K562 (cell line): ENCODE data around the gene RGS6. TPM values are rescaled to one million over a fixed set of nuclear protein-coding genes. Genes with fewer than 3 reads are reported as not detected.

Experiments used
- ATAC-seq: fragments of 200-7000 bp; cut with Tn5 transposase; 3 replicates; pipeline ENCODE4 v1.9.1; 2020; ENCODE audit warnings: moderate library complexity
- BruUV-seq: library from RNA; stranded (reverse); fragments of 400-500 nt; replicated peaks from 2 replicates; lab custom pipeline; 2021; lab: Mats Ljungman, UMichigan
- CTCF ChIA-PET: fragments of 300-600 bp; formaldehyde crosslinking; extraction: SDS; loops from one replicate; lab custom pipeline; 2021; ENCODE audit warnings: low intra/inter-chr PET ratio; lab: Yijun Ruan, JAX
- POLR2A ChIA-PET: fragments of 300-600, 350-650 bp; sonication (Branson Sonifier 250); formaldehyde crosslinking; extraction: SDS; loops from one replicate; lab custom pipeline; 2021; ENCODE audit warnings: antibody characterized with exemption, inconsistent platforms; lab: Yijun Ruan, JAX
- DNase-seq, 4 experiments: peaks; one replicate each; pipeline versions ENCODE4 v3.0.0 to v3.0.0-alpha.2; 2011 to 2018; ENCODE audit warnings: low spot score in 3 of 4, mixed read lengths in 3 of 4; ENCODE audit errors: extremely low read depth in 1 of 4
- FAIRE-seq: peaks from 2 replicates; lab custom pipeline; 2011; peaks lifted over from hg19 to GRCh38; lab: Jason Lieb, UNC
- H2AFZ ChIP-seq: 2 replicates; pipeline ENCODE4 v1.6.0; 2011; ENCODE audit warnings: low read depth, low read length, control low read depth, inconsistent platforms
- H3K27ac ChIP-seq: fragments of 200-600 bp; 3 replicates; pipeline ENCODE4 v1.8.0; 2011; ENCODE audit warnings: low read depth, mild to moderate bottlenecking, control low read depth, inconsistent platforms, low read length, moderate library complexity, mixed read lengths; ENCODE audit errors: extremely low read depth
- H3K27me3 ChIP-seq, 2 experiments: fragments of 300-600 bp in 1 of 2; 2 replicates in 1 of 2; 3 replicates in 1 of 2; pipeline versions ENCODE4 v1.6.0 to v1.8.0; 2011; ENCODE audit warnings: inconsistent platforms in 2 of 2, low read length in 2 of 2, mild to moderate bottlenecking in 1 of 2, mixed read lengths in 1 of 2, moderate library complexity in 1 of 2; ENCODE audit not compliant: control insufficient read depth in 2 of 2, insufficient read depth in 2 of 2
- H3K36me3 ChIP-seq: fragments of 300-600 bp; 3 replicates; pipeline ENCODE4 v1.8.0; 2011; ENCODE audit warnings: mild to moderate bottlenecking, low read length, inconsistent platforms; ENCODE audit not compliant: control insufficient read depth, insufficient read depth
- H3K4me1 ChIP-seq, 2 experiments: fragments of 200-600 bp in 1 of 2; replicated peaks in 1 of 2; 2 replicates in 1 of 2; 3 replicates in 1 of 2; pipeline versions ENCODE4 v1.5.1 to v1.8.0; 2011; ENCODE audit warnings: inconsistent platforms in 2 of 2, low read length in 2 of 2, mild to moderate bottlenecking in 1 of 2, mixed read lengths in 1 of 2, moderate library complexity in 1 of 2; ENCODE audit not compliant: control insufficient read depth in 2 of 2, insufficient read depth in 2 of 2
- H3K4me2 ChIP-seq: 2 replicates; pipeline ENCODE4 v1.6.1; 2011; ENCODE audit warnings: low read length, control low read depth, inconsistent platforms, mixed read lengths; ENCODE audit not compliant: insufficient read depth
- H3K4me3 ChIP-seq: fragments of 200-600 bp; sonication (generic), shearing (Covaris generic); 2 replicates; pipeline ENCODE4 v1.5.1; 2016; ENCODE audit warnings: control low read depth, inconsistent platforms
- H3K79me2 ChIP-seq: fragments of 200-600 bp; 3 replicates; pipeline ENCODE4 v1.8.0; 2011; ENCODE audit warnings: low read length, inconsistent platforms; ENCODE audit not compliant: control insufficient read depth, insufficient read depth
- H3K9ac ChIP-seq, 2 experiments: 2 replicates each; pipeline versions ENCODE4 v1.6.0 to v1.6.1; 2011; ENCODE audit warnings: low read depth in 2 of 2, low read length in 2 of 2, control low read depth in 1 of 2, inconsistent platforms in 1 of 2, mild to moderate bottlenecking in 1 of 2, mixed read lengths in 1 of 2; ENCODE audit not compliant: insufficient read depth in 1 of 2
- H3K9me1 ChIP-seq: one replicate; pipeline ENCODE4 v1.6.0; 2011; ENCODE audit warnings: inconsistent platforms, mild to moderate bottlenecking, low read length, moderate library complexity; ENCODE audit not compliant: control insufficient read depth, insufficient read depth
- H3K9me3 ChIP-seq: replicated peaks from 2 replicates; pipeline ENCODE4 v1.5.1; 2011; ENCODE audit warnings: low read depth, low read length, inconsistent platforms; ENCODE audit not compliant: control insufficient read depth, insufficient read depth
- H4K20me1 ChIP-seq: replicated peaks from 2 replicates; pipeline ENCODE4 v1.6.1; 2011; ENCODE audit warnings: low read length, inconsistent platforms, mixed read lengths; ENCODE audit not compliant: control insufficient read depth, insufficient read depth
- CXXC5 ChIP-seq: fragments of 250-450 bp; sonication (Bioruptor Pico); IDR thresholded peaks from 2 replicates; pipeline ENCODE4 v1.8.0; 2022; ENCODE audit warnings: inconsistent platforms, mild to moderate bottlenecking, moderate library complexity
- MEIS2 ChIP-seq: fragments of 450-650 bp; IDR thresholded peaks from 2 replicates; pipeline ENCODE4 v1.6.1; 2014; ENCODE audit warnings: mild to moderate bottlenecking; ENCODE audit not compliant: partially characterized antibody
- RBM25 ChIP-seq: fragments of 200-400 bp; formaldehyde crosslinking; IDR thresholded peaks from 2 replicates; pipeline ENCODE4 v1.6.1; 2018; ENCODE audit warnings: low read length, low read depth, moderate library complexity; ENCODE audit not compliant: severe bottlenecking
- RBM39 ChIP-seq: fragments of 200-400 bp; formaldehyde crosslinking; optimal IDR thresholded peaks from 2 replicates; pipeline ENCODE3; 2018; ENCODE audit warnings: low read depth, low read length
- RUNX1 ChIP-seq: sonication (generic); IDR thresholded peaks from 2 replicates; pipeline ENCODE4 v1.6.1; 2016; ENCODE audit warnings: antibody characterized with exemption, low read depth
- TOE1 ChIP-seq, 2 experiments: fragments of 450-650 bp in 1 of 2; sonication (generic) in 1 of 2; formaldehyde crosslinking in 1 of 2; IDR thresholded peaks; 2 replicates each; pipeline versions ENCODE4 v1.7.1 to v1.8.0; 2016 to 2022; ENCODE audit warnings: borderline replicate concordance in 2 of 2, mild to moderate bottlenecking in 2 of 2, antibody characterized with exemption in 1 of 2, inconsistent platforms in 1 of 2, low read depth in 1 of 2, missing genetic modification reagents in 1 of 2, moderate library complexity in 1 of 2
- ZNF133 ChIP-seq: fragments of 250-450 bp; sonication (Bioruptor Pico); IDR thresholded peaks from 2 replicates; pipeline ENCODE4 v1.4.0; 2020; ENCODE audit warnings: mild to moderate bottlenecking
- WGBS: fragments of 100-300 bp; shearing (Covaris generic); methylation state at CpG from one replicate; pipeline ENCODE4 v1.1.6; 2016; ENCODE audit warnings: low coverage, mixed read lengths; ENCODE audit not compliant: insufficient coverage; ENCODE audit errors: missing lambda C conversion rate; 5-methylcytosine and 5-hydroxymethylcytosine counted together
- in situ Hi-C: fragments of 300-500 bp; cut with MboI; formaldehyde crosslinking; loops from 4 replicates; pipeline ENCODE4 v1.15.0; 2018; ENCODE audit warnings: inconsistent platforms, mixed read lengths
- intact Hi-C: fragments of 100-400 bp; cut with micrococcal nuclease; formaldehyde crosslinking; loops from 2 replicates; pipeline ENCODE4 v1.14.2; 2022
- polyA plus RNA-seq, 8 experiments: library from polyadenylated mRNA; depleted of rRNA in 4 of 8; stranded (reverse) in 5 of 8; unstranded in 3 of 8; fragments of >200 nt; fragmentation: Nextera tagmentation in 2 of 8; fragmentation: Illumina TruSeq in 1 of 8; extraction: Ambion mirVana in 2 of 8; extraction: Trizol in 1 of 8; gene quantifications; 2 replicates each; pipeline versions ENCODE4 v1.2.1 to v1.2.3, GENCODE V29; 2011 to 2014; ENCODE audit warnings: inconsistent platforms in 1 of 8, missing spikeins in 1 of 8
- total RNA-seq, 7 experiments: library from RNA; depleted of rRNA in 6 of 7; stranded (reverse); fragments of >200 nt in 6 of 7; fragmentation: Illumina TruSeq in 2 of 7; extraction: Trizol in 2 of 7; gene quantifications; 2 replicates each; pipeline versions ENCODE4 v1.2.1 to v1.2.3, GENCODE V29; 2011 to 2021; ENCODE audit warnings: low replicate concordance in 1 of 7

The RGS6 gene
- total and polyA plus RNA-seq, 9 of the 15 experiments (the other 6 are each of a cell fraction or from before 2014, with no cell fraction given), result not detected

- TF ChIP-seq CXXC5, result no peak
- no peak for TF ChIP-seq TOE1 (IDR thresholded peaks at IDR 0.05; ENCODE audit: borderline replicate concordance)
- TF ChIP-seq TOE1 (CRISPR knock-in tag; IDR thresholded peaks at IDR 0.05; ENCODE audit: borderline replicate concordance, low read depth), result no peak
- peak; percentile 57 for TF ChIP-seq RBM25
- TF ChIP-seq RBM39, result no peak
- TF ChIP-seq RUNX1, result no peak
- TF ChIP-seq ZNF133 (CRISPR knock-in tag), result no peak
- no peak for TF ChIP-seq MEIS2
- Histone ChIP-seq H3K27me3 (peaks cover 2 to 10% of the 10 kb centered on the region in 2 experiments; a peak in 2 of 5 replicates), H4K20me1 (no peaks in the 10 kb centered on the region), H3K27ac (no peak overlapping the region), H3K4me3 (no peak overlapping the region), H3K79me2 (no peaks in the 10 kb centered on the region), H3K36me3 (no peaks in the 10 kb centered on the region), H3K4me2 (no peak overlapping the region), H3K9me1 (no peaks in the 10 kb centered on the region), H3K9me3 (no peaks in the 10 kb centered on the region), H3K4me1 (no peaks in the 10 kb centered on the region), H3K9ac (no peak overlapping the region), H2AFZ (no peak overlapping the region)
- ChIA-PET CTCF (no interaction called here), POLR2A (no interaction called here)
- FAIRE-seq (no peak), ATAC-seq (no peak), DNase-seq (no peak)
- BruUV-seq, result no TSS peak
- 5% methylated on average over 2 of the region's 2 CpGs for WGBS
- intact Hi-C loops (no loop called here), in situ Hi-C loops (no loop called here)
These were observed 511.0 kb downstream of the RGS6 start for GRCh38 chr14:72443256-72443655.
